GM21619 (cell line): ENCODE results near the gene MT1M.
"Not testable (repeated sequence)": the region's sequence is repeated elsewhere in the genome, so short reads cannot be mapped to it uniquely, and the experiment has no call there.

Experiments
- ATAC-seq: cut with Tn5 transposase; IDR thresholded peaks from one replicate; pipeline ENCODE4 v1.9.1; 2021; ENCODE audit not compliant: unreplicated experiment

Gene MT1M

DNA sequence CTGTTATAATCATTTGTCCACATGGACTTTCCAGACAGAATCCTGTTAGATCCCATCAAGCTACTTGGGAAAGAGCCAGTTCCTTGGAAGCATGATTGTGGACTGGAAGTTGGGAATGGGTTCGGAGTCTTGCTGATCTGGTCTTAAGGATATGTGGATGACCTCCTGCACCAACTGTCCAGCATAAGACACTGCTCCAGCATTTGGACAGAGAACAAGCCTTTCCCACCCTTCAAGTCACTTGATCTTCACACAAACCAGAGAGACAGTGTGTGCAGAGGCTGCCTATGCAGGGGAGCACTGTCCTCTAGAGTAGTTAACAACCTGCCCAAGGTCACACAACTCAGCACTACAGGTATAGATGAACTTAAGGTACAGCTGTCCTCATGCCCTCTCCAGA, 13.4 kb downstream of the MT1M start:
- no peak for ATAC-seq

DNA sequence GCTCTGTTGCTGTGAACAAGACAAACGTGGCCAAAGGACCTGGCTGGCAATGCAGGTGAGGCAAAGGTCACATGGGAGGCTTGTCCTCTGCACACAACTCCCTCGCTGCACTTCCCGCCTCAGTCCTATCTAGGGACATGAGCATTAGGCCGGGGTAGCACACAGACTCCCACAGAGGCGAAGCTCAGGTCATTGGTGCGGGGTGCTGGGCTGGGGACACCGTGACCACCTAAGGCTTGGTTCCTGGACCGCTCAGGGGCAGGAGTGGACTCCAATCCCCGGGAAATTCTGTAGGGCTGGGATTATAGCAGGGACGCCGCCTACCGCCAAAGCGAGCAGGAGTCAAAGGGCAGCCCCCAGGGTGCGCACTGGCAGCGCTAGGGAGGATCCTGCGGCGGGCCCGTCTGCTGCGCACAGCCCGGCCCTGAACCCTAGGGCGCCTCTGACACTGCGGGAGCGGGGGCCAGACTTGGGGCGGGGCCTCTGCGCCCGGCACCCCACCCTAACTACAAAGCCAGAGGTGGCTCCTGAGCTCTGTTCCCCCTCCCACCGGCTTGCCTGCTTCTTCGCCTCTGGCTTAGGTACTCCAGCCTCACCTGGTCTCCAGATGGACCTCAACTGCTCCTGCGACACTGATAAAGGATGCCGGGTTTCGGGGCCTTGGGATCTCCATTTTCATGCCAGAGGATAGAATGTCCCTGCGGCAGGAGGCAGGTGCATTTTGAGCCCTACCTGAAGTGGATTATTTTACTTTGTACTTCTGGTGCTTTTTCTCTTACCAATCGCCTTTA, 15.4 kb downstream of the MT1M start:
- ATAC-seq: no peak

DNA sequence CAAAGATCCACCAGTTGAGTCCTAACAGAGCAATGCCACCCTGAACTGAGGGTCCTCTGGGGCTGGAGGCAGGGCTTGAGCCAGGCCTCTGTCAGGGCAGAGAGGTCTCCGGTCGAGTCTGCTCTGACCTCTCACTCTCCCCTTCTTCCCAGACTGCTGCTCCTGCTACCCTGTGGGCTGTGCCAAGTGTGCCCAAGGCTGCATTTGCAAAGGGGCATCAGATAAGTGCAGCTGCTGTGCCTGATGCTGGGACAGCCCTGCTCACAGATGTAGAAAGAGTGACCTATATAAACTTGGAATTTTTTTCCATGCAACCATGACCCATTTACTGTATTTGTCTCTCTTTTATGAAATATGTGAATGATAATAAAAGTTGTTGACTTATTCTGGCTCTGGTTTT, 16.8 kb downstream of the MT1M start:
- no peak for ATAC-seq

DNA sequence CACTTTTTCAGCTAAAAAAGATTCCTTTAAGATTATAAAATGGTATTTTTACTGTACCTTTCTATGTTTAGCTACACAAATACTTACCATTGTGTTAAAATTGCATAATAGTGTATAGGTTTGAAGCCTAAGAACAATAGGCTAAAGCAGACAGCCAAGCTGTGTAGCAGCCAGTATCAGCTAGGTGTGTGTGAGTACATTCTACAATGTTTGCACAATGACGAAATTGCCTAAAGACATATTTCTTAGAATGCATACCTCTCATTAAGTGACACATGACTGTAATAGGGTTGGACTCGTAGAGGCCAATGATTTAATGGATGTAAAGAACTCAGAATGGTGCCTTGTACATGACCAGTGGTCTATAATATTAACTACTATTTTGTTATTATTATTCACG, 17.4 kb downstream of the MT1M start:
- no peak for ATAC-seq

DNA sequence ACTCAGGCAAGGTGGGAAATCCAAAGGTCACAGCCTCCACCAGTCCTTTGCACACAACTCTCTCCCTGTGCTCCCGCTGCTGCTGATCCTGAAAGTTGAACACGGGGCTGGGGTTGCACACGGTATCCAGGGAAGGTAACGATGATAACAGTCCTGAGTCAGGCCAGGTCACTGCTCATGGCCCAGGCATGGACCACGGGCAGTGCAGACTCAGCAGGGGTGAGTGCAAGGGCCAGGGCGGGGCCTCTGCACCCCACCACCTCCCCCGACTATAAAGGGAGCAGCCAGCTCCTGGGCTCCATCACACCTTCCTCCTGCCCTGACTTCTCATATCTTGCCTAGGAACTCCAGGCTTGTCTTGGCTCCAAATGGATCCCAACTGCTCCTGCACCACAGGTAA, 19.1 kb downstream of the MT1M start, which contains the start of gene MT1B:
Gene MT1B (plus strand): TSS at position 301 of the 400 bp plus-strand sequence. CDS start 68 bp downstream, at position 369.
- ATAC-seq: no peak

DNA sequence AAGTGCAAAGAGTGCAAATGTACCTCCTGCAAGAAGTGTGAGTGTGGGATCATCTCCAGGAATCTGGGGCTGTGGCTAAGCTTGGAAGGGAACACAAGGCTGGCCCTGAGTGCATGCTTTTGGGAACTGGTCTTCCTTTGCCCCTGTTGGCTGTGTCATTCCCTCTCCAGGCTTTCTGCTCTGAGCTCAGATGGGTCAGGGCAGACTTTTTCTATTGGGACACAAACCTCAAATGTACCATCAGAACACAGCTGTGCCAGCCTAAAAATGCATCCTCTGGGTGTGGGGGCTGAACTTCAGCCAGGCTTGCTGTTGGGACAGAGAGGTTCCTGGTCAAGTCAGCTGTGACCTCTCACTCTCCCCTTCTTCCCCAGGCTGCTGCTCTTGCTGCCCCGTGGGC, 20.1 kb downstream of the MT1M start:
- ATAC-seq: no peak

DNA sequence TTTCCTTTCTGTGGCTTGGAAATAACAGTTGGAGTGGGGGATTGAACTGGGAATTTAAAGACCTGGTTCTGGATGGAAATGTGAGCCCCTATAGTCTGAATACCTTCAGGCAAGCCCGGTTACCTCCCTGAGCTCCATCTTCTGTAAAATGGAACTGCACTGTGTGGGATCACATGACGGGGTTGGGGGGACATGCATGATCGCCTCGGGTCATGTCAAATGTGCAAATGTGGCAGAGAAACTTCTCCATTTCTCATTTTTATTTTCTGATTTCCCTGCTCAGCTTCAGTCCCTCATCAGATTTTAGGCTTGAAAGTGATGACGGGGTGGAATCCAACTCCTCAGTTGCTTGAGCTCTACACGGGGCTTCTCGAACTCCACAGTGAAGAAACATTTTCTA, 20.8 kb downstream of the MT1M start:
- no peak for ATAC-seq

DNA sequence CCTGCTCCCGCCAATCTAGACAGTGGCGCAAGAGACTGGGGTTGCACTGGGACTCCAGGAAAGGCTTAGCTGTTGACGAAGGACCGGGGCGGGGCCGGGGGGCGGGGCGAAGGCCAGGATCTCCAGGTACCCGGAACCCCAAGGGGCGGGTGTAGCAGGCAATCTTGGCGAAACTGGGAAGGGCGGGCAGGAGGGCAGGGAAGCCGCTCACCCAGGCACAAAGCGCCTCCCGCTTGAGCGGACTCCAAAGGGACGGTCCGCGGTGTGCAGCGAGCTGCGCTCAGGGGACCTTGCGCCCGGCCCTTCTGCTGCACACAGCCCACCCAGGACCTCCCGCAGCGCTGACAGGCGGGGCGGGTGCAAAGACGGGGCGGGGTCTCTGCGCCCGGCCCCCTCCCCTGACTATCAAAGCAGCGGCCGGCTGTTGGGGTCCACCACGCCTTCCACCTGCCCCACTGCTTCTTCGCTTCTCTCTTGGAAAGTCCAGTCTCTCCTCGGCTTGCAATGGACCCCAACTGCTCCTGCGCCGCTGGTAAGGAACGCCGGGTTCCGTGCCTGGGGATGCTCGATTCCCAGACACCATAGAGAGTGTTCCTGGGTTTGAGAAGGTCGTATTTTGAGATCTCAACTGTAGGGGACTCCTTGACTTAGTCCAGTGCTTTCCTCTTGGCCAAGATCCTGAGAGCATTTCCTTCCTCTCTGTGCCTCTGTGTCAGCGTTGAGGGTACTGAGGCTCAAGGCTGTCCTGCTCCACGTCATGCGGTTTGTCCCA, 25.3 kb downstream of the MT1M start, which contains the start of gene MT1F:
Gene MT1F (plus strand): TSS at position 405 of the 772 bp plus-strand sequence. CDS start 100 bp downstream, at position 505.
- ATAC-seq: no peak

DNA sequence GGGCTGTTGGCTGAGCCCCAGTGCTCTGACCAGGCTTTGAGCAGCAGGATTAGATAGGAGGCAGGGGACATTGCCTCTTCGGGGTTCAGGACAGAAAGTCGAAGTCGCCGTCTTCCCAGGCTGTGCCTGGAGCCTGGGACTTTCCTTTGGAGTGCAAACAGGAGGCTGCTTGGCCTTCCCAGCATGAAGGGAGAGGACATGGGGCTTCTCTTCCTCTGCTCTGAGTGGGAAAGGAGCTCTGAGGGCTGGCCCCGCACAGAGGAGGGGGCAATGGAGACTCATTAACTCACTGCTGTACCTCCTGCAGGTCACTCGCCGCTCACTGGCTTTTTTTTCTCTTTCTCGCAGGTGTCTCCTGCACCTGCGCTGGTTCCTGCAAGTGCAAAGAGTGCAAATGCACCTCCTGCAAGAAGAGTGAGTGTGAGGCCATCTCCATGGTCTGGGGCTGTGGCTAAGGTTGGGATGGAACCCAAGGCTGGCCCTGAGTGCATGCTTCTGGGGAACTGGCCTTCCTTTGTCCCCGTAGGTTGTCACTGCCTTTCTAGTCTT, 25.9 kb downstream of the MT1M start:
- ATAC-seq: no peak

DNA sequence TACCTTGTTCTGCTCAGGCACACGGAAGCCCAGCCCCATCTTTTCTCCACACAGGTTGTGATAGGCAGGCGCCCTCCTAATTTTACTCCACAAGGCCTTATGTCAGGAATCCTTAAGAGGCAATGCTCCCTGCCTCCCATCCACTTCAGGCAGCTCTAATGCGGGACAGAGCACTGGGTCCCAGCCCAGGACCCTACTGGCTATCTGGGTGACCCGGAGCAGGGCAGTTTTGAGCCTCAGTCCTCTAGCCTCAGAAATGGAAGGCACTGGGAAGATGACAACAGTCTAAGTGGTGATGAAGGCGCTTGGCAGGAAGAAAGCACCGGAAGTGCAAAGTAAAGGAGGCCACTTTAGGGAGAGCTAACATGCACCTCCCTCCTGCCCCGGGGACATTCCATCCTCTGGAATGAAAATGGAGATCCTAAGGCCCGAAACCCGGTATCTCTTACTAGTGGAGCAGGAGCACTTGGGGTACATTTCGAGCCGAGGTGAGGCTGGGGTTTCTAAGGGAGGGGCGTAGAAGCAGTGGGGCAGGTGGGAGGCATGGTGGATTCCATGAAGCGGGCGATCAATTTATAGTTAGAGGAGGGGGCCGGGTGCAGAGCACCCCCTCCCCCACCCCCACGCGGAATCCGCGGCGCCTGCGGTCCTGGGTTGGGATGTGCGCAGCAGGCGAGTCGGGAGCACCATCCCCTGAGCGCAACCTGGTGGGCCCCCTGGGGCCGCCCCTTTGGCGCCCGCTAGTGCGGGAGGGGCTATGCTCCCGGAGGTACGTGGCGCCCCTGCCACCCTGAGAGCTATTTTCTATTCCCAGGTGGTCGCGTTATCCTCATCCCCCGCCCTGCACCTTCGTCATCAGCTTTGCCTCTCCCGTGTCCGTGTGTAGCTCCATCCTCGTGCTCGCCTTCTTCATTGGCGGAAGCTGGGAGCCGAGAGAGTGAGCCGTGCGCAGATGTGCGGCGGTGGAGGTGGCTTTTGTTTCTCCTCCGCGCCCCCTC, 30.2 kb downstream of the MT1M start:
- ATAC-seq: no peak

DNA sequence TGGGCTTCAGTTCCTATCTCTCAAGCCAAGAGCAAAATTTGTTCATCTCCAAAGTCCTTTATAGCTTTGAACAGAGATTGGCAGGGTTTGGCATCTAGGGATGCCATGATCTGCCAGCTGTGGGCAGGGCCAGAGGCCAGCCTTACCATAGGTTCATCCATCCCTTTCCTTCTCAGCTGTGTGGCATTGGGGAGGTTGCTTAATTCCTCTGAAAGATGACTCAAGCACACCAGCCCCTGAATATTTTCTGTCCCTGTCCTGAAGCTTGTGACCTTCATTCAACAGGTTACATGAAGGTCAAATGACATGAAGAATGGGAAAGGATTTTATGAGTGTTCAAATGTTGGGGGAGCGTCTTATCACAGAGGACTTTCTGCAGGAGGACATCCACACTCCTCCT, 32.0 kb downstream of the MT1M start:
- ATAC-seq: no peak

DNA sequence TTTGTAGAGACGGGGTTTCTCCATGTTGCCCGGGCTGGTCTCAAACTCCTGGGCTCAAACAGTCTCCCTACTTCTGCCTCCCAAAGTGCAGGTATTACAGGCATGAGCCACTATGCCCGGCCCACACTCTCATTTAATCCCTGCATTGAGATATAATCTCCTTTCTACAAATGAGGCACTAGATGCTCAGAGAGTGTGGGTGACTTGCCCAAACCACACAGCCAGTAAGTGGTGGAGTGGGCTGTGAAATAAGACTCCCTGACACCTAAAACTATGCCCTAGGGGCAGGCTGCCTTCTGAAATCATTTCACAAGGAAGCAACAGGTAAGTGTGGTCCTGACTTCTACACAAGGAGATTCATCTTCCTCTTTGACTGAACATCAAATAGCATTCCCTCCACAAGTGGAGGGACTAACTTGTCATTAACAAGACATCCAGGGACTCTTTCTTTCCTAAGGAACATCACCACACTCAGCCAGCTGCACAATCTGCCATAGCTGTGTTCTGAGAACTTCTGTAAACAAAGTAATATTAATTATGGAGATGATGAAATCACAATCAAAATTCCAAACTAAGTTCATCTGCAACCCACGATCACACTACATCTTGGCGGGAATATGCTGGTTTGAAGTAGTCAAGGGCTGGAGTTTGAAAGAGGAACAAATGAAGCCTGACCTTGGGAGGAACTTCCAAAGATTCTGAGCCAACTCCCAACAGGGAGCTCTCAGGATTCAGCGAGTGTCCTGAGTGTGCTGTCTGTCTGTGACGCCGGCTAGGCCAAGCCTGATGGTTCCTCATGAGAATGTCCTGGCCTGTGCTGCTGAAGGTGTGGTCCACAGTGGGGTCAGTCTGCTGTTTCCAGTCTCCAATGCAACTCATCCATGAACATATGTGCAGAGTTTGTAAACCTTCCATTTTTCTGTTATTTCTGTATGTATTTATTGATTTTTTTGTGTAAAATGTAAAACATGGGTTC, 33.1 kb downstream of the MT1M start:
- ATAC-seq: not testable (repeated sequence)

DNA sequence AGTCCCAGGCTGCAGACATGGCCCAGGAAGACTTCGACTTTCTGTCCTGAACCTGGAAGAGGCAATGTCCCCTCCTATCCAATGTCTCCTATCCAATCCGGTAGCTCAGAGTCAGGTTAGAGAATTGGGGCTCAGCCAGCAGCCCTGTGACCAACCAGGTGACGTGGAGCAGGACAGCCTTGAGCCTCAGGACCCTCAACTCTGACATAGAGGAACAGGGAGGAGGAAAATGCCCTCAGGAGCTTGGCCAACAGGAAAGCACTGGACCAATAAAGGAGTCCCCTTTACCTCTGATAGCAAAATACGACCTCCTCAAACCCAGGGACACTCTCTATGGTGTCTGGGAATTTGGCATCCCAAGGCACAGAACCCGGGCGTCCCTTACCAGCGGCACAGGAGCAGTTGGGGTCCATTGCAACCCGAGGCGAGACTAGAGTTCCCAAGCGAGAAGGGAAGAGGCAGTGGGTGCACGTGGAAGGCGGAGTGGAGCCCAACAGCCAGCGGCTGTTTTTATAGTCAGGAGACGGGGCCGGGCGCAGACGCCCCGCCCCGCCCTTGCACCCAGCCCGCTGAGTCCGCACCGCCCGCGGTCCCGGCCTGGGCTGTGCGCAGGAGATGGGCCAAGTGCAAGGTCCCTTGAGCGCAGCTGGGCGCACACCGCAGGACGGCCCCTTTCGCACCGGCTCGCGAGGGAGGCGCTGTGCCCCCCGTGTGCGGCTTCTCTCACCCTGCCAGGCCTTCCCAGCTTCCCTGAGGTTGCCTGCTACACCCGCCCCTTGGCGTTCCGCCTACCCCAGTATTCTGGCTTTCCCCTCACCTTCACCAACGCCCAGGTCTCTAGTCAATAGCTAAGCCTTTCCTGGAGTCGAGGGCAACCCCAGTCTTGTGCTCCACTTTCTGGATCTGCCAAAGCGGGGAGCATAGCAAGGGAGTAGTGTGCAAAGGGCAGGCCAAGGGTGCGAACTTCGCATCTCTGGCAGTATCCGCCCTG, 35.4 kb downstream of the MT1M start, which contains the start of gene MT1G:
Gene MT1G (minus strand): TSS at position 485 of the 991 bp plus-strand sequence. CDS start 72 bp downstream, at position 413.
- ATAC-seq: no peak

DNA sequence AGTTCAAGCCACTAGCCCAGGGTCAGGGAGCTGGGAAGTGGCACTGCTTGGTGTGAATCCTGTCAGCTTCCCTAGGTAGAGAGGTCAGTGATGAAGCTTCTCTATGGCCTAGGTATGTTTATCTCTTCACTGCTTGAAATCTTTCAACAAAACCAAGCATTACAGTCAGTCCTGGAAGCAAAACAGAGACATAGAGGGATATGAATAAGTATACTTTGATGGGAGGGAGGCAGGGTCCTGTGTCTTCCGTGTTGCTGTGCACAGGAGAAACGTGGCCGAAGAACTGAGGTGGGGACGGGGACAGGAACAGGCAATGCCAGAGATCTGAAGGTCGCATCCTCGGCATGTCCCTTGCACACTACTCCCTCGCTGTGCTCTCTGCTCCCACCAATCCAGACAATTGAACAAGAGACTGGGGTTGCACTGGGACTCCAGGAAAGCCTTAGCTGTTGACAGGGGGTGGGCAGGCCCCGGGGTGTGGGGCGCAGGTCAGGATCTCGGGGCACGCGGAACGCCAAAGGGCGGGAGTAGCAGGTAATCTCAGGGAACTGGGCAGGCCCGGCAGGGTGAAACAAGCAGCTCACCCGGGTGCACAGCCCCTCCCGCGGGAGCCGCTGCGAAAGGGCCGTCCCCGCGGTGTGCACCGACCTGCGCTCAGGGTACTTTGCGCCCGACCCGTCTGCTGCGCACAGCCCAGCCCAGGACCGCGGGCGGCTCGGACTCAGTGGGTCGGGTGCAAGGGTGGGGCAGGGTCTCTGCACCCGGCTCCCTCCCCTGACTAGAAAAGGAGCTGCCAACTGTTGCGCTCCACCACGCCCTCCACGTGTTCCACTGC, 36.8 kb downstream of the MT1M start, which contains the start of gene MT1H:
Gene MT1H (plus strand): TSS at position 810 of the 835 bp plus-strand sequence. CDS start 71 bp downstream, outside the sequence.
- no peak for ATAC-seq

DNA sequence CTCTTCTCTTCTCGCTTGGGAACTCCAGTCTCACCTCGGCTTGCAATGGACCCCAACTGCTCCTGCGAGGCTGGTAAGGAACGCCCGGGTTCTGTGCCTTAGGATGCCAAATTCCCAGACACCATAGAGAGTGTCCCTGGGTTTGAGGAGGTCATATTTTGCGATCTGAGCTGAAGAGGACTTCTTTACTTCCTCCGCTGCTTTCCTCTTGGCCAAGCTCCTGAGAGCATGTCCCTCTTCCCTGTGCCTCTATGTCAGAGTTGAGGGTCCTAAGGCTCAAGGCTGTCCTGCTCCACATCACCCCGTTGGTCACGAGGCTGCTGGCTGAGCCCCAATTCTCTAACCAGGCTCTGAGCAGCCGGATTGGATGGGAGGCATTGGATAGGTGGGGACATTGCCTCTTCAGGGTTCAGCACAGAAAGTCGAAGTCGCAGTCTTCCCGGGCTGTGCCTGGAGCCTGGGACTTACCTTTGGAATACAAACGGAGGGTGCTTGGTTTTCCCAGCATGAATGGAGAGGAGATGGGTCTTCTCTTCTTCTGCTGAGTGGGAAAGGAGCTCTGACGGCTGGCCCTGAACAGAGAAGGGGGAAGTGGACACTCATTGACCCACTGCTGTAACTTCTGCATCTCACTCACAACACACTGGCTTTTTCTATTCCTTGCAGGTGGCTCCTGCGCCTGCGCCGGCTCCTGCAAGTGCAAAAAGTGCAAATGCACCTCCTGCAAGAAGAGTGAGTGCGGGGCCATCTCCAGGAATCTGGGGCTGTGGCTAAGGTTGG, 37.6 kb downstream of the MT1M start:
- no peak for ATAC-seq

DNA sequence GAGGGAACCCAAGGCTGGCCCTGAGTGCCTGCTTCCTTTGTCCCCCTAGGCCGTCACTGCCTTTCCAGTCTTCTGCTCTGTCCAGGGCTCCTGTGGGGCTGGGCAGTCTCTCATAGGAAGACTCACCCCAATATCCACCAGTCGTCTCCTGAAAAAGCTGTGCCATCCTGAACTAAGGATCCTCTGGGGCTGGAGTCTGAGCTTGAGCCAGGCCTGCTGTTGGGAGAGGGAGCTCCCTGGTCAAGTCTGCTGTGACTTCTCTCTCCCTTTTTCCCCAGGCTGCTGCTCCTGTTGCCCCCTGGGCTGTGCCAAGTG, 38.1 kb downstream of the MT1M start:
- no peak for ATAC-seq
